Activated CD8-positive, alpha-beta T cell treated with anti-CD3 and anti-CD28 coated beads, Interleukin-2, amount 10 ng/mL, durations not matched to agents 7 days and 5 days (primary cell): Measurements from ENCODE around the gene C12orf50. TPM values are rescaled to one million over a fixed set of nuclear protein-coding genes. Genes with fewer than 3 reads are reported as not detected.

Source experiments
- ATAC-seq: fragments of 150-1000 bp; cut with Tn5 transposase; one replicate; pipeline ENCODE4 v1.10.0; 2021; ENCODE audit warnings: moderate library complexity
- CTCF ChIA-PET: fragments of 350-600 bp; sonication (Branson Sonifier 250); formaldehyde crosslinking; loops from one replicate; lab custom pipeline; 2021; ENCODE audit warnings: antibody characterized with exemption; lab: Charles Lee
- POLR2A ChIA-PET: fragments of 350-600 bp; sonication (Branson Sonifier 250); formaldehyde crosslinking; loops from one replicate; lab custom pipeline; 2021; ENCODE audit warnings: antibody characterized with exemption; lab: Charles Lee
- DNase-seq: peaks from one replicate; pipeline ENCODE4 v3.0.0-alpha.2; 2020
- H3K27ac Mint-ChIP-seq: one replicate; pipeline ENCODE4 v1.8.0; 2021; ENCODE audit warnings: mild to moderate bottlenecking, mixed read lengths
- H3K27me3 Mint-ChIP-seq: one replicate; pipeline ENCODE4 v1.8.0; 2021; ENCODE audit warnings: low read depth, mixed read lengths
- H3K36me3 Mint-ChIP-seq: one replicate; pipeline ENCODE4 v1.8.0; 2021; ENCODE audit warnings: low read depth, mixed read lengths
- H3K4me1 Mint-ChIP-seq: one replicate; pipeline ENCODE4 v1.8.0; 2021; ENCODE audit warnings: low read depth, mixed read lengths
- H3K4me3 Mint-ChIP-seq: one replicate; pipeline ENCODE4 v1.8.0; 2021; ENCODE audit warnings: mild to moderate bottlenecking, mixed read lengths
- H3K9me3 Mint-ChIP-seq: one replicate; pipeline ENCODE4 v1.8.0; 2022; ENCODE audit warnings: mixed read lengths; ENCODE audit not compliant: insufficient read depth
- total RNA-seq, 2 experiments: library from RNA; stranded (reverse); gene quantifications; one replicate each; pipeline ENCODE4 v1.2.3, GENCODE V29; 2021

C12orf50 gene
- total RNA-seq, 2 experiments from 2014 or later = 0.11 TPM; not detected in 1

DNA sequence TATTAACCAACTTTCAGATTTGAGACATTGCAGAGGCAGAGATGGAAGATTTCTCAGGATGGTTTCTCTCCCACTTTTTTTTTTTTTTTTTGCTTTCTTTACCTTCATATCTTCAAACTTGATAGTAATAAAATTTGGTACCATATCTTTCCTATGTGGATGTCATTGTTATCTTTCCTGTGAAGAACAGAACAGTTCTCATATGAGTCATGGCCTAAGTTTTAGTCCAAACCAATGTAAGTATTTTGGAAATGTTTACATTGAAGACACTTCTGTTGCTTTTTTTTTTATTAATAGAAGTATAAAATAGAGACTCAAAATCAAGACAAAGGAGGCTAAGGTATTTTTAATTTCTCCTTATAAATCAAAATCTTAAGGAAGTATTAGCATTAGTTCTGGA, 95.2 kb downstream of the C12orf50 start:
- H3K4me3 Mint-ChIP-seq = no peak overlapping the region
- ChIA-PET CTCF (no interaction called here), POLR2A (no interaction called here)
- DNase-seq (no peak), ATAC-seq (no peak)
- no peaks in the 10 kb centered on the region for H3K9me3 Mint-ChIP-seq
- H3K27me3 Mint-ChIP-seq = no peaks in the 10 kb centered on the region
- no peaks in the 10 kb centered on the region for H3K4me1 Mint-ChIP-seq
- no peak overlapping the region for H3K27ac Mint-ChIP-seq
- H3K36me3 Mint-ChIP-seq = no peaks in the 10 kb centered on the region

DNA sequence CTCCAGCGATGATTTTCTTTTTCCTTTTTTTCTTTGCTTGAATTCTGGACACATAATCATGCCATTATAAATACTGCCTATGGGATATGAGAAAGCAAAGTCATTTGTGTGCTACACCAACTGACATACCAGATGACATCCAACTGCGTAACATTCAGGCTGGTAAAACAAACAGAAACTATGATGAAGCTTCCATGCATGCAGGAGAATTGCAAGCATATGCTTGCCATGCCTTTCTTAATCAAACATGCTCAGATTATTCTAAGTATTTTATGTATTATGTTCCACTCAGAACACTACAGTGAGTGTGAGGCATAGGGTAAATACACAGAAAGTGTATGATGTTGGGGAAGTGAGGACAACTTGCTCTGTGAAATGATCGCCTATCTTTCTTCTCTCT, 97.4 kb downstream of the C12orf50 start:
- ChIA-PET POLR2A (no interaction called here), CTCF (no interaction called here)
- Mint-ChIP-seq H3K9me3 (no peaks in the 10 kb centered on the region), H3K4me1 (no peaks in the 10 kb centered on the region), H3K27ac (no peak overlapping the region), H3K36me3 (no peaks in the 10 kb centered on the region), H3K27me3 (no peaks in the 10 kb centered on the region), H3K4me3 (no peak overlapping the region)
- DNase-seq = no peak
- no peak for ATAC-seq

GRCh38 chr12:87930627-87931026, 98.6 kb downstream of the C12orf50 start:
- no peaks in the 10 kb centered on the region for H3K4me1 Mint-ChIP-seq
- DNase-seq = no peak
- no peaks in the 10 kb centered on the region for H3K9me3 Mint-ChIP-seq
- no peak overlapping the region for H3K27ac Mint-ChIP-seq
- no peaks in the 10 kb centered on the region for H3K27me3 Mint-ChIP-seq
- POLR2A ChIA-PET = no interaction called here
- CTCF ChIA-PET = no interaction called here
- ATAC-seq = no peak
- no peak overlapping the region for H3K4me3 Mint-ChIP-seq
- no peaks in the 10 kb centered on the region for H3K36me3 Mint-ChIP-seq

Other genes with a start within 250 kb of the C12orf50 start
- 10 to 100 TPM; 10.3 to 10.6 TPM for gene CEP290, start 112.7 kb upstream of the C12orf50 start, total RNA-seq
- 1 to 10 TPM; 5.3 to 5.4 TPM for gene TMTC3, start 112.9 kb upstream of the C12orf50 start, total RNA-seq